Stimulated activated CD8-positive, alpha-beta memory T cell treated with anti-CD3 and anti-CD28 coated beads, Interleukin-7, amount 100 ng/mL, for 4 hours (primary cell): ENCODE data around the gene ZNF543.
"Not testable (repeated sequence)": the region's sequence is repeated elsewhere in the genome, so short reads cannot be mapped to it uniquely, and the experiment has no call there.

Source experiments
- DNase-seq, 2 donors: peaks; one replicate each; pipeline ENCODE4 v3.0.0-alpha.2; 2020; ENCODE audit warnings: low read depth in 2 of 2

The ZNF543 gene

DNA sequence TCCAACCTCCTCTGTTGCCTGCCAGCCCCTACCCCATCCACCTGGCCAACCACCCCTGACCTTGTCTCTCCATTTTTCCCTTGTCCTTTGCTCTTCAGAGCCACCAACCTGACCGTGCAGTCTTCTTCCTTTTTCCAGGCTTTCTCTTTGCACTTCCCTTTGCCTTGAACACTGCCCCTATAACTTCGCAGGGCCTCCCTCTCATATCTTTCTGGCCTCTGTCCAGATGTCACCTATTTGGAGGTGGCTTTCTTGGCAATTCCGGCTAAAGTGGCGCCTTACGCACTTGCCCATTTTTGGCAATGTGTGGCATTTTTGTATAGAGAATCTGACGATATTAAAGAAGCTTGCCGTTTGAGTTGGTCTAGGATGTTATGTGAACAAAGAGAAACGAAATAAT lies 844 bp downstream of the ZNF543 start:
- DNase-seq, result no peak

DNA sequence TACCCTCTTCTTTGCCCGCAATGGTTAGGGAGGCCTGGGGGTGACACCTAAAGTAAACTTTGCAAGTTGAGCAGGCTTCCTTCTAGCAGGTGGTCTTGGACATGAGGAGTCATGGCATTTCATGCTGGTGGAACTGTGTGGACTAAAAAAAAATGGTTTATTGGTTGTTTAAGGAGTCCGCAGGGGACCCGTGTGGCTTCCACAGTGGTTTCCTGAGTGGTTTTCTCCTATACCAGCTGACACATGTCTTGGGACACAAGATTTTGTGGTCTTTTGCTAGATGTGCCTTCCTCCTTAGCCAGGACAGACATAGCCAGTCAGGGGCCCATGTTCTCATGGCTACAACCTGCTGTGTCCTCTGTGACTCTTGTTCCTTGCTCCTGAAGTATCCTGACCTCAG lies 1.5 kb downstream of the ZNF543 start:
- no peak for DNase-seq

DNA sequence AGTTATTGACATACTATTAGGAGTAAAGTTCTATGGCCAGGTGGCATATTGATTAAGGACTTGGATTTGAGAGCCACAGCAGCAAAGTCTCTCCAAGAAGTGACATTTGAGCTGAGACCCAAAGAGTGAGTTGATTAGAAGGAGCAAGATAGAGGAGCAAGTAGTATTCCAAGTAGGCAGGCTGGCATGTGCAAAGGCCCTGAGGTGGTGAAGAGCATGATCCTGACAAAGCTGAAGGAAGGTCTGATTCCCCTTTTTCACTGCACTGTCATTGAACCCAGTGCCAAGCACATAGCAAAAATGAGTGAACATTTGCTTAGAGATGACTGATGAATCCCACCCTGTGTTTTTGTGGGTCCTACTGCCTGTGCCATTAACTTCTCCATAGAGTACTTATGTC lies 4.7 kb downstream of the ZNF543 start:
- DNase-seq, result no peak

DNA sequence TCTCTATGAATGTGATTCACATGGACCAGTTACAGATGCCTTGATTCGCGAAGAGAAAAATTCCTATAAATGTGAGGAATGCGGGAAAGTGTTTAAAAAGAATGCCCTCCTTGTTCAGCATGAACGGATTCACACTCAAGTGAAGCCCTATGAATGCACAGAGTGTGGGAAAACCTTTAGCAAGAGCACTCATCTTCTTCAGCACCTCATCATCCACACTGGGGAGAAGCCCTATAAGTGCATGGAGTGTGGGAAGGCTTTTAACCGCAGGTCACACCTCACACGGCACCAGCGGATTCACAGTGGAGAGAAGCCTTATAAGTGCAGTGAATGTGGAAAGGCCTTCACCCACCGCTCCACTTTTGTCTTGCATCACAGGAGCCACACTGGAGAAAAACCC lies 7.7 kb downstream of the ZNF543 start:
- DNase-seq, result no peak

DNA sequence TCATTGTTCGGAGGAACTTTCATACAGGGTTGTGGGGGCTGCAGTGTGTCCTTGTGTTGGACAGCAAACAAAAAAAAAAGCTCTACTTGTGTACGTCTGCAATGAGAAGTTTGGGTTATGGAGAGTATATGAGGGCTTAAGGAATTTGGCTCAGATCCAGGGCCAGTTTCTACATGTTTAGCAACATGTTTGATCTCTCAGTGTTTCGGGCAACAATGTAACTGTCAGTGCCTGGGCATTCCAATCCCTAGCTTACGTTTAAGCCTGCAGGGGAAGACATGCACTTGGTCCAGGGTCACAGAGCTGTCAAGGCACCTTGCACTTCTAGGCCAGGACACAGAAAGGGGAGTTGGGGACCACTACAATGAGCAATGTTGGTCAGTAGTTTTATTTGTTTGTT lies 13.9 kb downstream of the ZNF543 start:
- DNase-seq, result no peak

DNA sequence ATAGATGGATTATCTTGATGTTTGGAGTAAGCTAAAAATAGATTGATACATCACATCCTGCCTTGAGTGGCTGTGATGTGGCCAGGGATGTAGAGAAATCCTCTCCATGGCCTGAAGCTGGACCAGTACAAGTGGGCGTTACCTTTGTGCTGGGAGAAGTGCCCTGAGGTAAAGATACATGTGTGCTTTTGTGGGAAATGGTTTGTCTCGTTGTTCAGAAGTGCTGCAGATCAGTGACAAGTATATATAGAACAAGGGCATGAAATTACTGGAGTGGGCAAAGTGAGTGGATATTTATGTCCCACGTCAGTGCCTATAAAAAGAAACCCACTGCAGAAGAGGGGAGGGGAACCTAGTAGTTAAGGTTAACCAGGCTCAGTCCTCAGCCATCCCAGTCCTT lies 18.6 kb downstream of the ZNF543 start:
- no peak for DNase-seq

DNA sequence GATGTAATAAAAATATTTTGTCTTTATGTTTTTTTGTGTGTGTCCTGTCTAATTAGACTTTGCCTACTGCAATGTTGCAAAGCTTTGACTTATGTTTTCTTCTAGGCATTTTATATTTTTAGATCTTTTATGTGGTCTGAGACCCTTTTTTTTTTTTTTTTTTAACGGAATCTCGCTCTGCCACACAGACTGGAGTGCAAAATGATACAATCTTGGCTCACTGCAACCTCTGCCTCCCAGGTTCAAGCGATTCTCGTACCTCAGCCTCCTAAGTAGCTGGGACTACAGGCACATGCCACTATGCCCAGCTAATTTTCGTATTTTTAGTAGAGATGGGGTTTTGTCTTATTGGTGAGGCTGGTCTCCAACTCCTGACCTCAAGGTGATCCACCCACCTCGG lies 22.3 kb downstream of the ZNF543 start:
- DNase-seq, result no peak

DNA sequence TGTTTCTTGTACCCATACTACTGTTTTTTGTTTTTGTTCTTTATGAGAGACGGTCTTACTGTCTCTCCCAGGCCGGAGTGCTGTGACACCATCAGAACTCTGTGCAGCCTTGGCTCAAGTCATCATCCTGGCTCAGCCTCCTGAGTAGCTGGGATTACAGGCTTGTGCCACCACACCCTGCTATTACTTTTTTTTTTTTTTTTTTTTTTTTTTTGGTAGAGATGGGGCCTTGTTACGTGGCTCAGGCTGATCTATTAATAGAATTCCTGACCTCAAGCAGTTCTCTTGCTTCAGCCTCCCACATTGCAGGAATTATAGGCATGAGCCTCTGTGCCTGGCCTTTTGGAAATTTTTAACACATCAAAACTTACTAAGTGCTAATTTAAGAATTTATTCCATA lies 27.9 kb downstream of the ZNF543 start:
- no peak for DNase-seq

DNA sequence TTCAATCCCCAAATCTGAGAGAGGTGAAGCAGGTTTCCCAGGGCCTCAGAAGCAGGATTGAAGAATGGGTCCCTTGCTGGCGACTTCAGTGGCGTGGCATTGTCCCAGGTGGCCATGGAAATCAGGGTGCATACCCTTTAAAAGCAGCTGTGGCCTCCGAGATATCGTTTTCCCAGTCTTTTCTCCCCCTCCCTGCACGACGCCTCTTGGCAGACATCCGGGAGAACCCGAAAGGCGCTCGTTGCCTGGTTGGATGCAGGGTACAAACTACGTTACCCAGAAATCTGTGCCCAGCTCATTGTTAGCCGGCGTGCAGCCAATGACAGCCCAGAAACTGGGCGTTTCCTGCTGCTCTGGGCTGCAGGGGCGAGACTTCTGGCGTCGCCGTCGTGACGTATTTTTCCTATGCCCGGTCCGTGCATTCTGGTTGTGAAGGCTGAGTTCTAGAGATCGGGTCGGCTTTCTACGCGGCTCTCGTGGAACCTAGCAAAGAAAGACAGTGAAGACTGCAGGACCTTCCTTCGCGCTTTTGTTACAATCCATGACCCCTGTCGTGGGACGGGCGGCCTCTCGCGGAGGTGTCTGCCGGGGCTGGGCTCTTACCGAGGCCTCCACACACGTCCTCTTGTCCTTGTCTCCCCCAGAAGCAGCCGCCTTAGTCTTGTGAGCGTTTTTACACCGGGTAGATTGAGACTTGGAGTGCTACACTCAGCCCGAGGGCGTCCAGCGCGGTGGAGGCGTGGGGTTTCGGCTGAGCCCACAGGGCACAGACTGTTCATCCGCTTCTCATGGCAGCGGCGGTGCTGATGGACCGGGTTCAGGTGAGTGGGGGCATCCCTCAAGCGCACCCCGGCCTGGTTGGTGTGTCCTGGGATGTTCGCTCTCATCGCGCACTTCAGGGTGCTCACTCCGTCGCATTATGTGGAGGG lies 30.9 kb downstream of the ZNF543 start, which contains the start of gene ZNF304:
Gene ZNF304 (plus strand): TSS at position 395 of the 929 bp plus-strand sequence. CDS start 394 bp downstream, at position 789.
- DNase-seq, result peak; percentile 79 to 80

DNA sequence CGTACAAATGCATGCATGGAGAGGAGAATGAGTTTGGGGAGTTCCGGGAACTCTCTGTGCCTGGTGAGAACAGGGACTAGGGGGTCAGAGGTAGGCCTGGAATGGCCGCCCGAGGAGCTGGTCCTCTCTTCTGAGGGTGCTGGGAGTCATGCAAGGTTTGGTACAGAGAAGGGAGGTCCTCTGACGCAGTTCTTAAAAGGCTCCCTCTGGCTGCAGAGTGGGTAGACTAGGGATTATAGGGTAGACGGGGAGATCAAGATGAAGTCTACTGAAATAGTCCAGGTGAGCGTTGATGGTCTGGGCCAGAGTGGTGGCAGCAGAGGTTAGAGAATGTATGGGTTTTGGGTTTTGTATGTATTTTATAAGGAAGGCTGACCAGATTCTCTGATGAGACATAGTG lies 31.6 kb downstream of the ZNF543 start:
- no peak for DNase-seq

DNA sequence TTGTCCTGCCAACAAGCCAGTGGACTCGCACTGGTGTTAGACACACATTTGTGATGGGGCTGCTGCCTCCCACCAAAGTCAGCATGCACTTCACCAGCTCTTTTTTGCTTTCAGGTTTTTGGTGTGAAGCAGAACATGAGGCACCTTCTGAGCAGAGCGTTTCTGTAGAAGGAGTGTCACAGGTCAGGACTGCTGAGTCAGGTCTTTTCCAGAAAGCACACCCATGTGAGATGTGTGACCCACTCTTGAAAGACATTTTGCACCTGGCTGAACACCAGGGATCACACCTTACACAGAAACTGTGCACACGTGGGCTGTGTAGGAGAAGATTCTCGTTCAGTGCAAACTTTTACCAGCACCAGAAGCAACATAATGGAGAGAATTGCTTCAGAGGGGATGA lies 35.6 kb downstream of the ZNF543 start:
- DNase-seq, result no peak

DNA sequence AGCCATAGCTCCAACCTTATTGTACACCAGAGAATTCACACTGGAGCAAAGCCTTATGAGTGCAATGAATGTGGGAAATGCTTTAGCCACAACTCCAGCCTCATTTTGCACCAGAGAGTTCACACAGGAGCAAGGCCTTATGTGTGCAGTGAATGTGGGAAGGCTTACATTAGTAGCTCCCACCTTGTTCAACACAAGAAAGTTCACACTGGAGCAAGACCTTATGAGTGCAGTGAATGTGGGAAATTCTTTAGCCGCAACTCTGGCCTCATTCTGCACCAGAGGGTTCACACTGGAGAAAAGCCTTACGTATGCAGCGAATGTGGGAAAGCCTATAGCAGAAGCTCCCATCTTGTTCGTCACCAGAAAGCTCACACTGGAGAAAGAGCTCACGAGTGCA lies 37.1 kb downstream of the ZNF543 start:
- DNase-seq, result no peak

DNA sequence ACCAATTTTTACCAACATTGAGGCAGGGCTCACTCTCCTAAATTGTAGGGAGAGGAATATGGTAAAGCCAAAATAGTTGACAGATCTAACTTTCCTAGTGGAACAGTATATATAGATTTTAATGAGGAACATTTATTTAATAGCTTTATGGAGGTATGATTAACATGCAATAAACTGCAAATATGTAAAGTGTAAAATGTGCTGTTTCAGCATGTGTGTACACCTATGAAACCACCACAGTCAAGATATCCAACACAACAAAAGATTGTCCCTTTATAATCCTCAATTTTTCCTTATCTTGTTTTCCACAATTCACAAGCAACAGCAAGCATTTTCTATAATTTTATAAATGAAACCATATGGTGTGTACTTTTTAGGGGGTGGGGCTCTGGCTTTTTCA lies 39.0 kb downstream of the ZNF543 start:
- DNase-seq, result no peak

DNA sequence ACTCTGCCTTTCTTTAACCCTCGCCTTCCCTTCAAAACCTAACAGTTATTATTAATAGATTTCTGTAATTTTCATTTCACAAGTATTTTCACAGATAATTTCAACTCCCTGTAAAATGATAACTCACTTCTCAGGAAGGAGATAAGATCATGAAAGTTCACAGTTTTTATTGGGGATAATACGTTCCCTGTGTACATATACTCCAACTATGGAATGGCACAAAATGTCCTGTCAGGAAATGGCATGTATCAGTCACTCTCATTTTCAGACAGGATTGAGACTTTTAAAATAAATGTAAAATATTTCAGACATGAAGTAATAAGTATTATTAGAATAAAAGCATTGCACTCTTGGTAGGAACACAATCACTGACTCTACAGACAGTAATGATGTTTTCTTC lies 42.1 kb downstream of the ZNF543 start:
- no peak for DNase-seq

DNA sequence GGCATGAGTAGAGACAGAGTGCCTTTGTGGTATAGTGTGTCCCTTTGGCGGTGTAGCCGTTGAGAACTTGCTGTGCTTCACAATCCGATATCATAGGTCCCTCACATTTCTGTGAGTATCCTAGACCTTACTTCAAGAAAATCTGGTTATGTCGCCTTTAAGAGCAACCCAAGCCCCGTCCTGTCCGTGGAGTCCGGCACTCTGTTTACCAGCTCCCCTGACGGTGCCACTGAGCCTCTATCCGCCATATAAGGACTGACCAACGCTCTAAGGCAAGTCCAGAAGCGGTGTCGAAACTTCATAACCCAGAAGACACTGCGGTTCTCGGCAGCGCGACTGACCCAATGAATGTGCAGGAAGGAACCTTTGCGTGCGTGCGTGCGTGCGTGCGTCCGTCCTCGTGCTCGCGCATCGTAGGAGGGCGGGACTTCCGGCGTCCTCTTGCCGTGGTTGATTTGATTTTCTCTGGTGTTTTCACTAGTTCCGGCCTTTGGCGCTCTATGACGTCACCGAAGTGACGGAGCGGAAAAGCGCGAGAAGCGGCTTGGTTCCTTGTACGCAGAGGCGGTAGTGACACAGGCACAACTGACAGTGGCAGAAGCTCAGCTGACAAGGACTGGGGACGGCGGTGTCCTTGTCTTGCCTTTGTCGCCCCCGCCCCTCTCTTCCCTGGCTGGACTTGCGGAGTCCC lies 42.9 kb downstream of the ZNF543 start, which contains the start of the genes TRAPPC2B and ZNF547:
Gene TRAPPC2B (plus strand): TSS at position 555 of the 691 bp plus-strand sequence. CDS start 1,283 bp downstream, outside the sequence.
Gene ZNF547 (plus strand): TSS at position 555 of the 691 bp plus-strand sequence. CDS start 5,005 bp downstream, outside the sequence.
- DNase-seq, result peak; percentile 98

DNA sequence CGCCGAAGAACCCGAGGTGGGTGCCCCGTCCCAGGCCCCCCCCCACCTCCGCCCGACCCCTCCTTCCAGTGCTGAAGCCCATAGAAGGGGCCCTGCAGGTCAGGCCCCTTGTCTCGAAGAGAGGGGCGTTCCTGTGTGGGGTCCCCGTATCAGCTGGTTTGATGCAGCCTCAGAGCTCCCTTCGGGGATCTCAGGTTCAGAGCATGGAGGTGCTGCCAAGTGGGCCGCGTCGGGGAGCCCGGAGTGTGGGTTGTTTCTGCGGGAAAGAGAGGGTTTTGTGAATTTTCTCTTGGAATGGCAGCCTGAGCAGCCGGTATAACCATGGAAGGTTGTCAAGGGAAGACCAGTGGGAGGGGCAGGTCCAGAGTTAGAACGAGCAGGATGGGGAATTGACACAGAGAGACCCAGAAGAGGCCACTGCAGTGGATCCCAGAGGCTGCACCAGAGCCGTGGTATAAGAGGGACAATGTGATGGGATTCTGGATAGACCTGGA lies 43.5 kb downstream of the ZNF543 start:
- no peak for DNase-seq

DNA sequence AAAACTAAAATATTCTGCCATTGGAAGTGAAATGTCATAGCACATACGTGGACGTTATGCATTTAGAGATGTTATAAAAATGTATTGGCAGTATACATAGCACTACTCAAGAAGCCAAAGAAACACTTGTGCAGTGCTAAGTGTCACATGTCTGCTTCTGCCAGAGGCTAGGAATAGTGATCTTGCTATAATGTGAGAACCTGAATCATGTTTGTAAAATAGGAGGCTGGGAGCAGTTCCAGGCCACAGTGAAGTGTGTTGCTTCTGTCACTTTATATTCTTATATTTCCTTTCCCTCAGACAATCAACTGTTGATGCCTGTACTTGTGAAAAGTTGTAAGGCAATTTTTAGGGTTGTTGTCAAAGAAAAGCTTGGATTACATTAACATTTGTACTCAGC lies 46.5 kb downstream of the ZNF543 start:
- no peak for DNase-seq

DNA sequence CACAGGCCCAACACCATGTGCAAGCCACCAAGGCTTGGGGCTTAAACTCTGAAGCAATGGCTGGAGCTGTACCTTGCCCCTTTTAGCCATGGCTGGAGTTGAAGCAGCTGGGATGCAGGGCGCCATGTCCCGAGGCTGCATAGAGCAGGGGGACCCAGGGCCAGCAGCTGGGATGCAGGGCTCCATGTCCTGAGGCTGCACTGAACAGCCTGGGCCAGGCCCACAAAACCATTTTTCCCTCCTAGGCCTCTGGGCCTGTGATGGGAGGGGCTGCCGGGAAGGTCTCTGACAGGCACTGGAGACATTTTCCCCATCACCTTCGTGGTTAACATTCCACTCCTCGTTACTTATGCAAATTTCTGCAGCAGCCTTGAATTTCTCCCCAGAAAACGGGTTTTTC lies 53.9 kb downstream of the ZNF543 start:
- no peak for DNase-seq

DNA sequence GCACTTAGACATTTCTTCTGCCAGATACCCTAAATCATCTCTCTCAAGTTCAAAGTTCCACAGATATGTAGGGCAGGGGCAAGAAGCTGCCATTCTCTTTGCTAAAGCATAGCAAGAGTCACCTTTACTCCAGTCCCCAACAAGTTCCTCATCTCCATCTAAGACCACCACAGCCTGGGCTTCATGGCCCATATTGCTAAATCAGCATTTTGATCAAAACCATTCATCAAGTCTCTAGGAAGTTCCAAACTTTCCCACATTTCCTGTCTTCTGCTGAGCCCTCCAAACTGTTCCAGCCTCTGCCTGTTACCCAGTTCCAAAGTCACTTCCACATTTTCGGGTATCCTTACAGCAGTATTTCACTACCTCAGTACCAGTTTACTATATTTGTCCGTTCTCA lies 54.4 kb downstream of the ZNF543 start:
- DNase-seq, result not testable (repeated sequence)

DNA sequence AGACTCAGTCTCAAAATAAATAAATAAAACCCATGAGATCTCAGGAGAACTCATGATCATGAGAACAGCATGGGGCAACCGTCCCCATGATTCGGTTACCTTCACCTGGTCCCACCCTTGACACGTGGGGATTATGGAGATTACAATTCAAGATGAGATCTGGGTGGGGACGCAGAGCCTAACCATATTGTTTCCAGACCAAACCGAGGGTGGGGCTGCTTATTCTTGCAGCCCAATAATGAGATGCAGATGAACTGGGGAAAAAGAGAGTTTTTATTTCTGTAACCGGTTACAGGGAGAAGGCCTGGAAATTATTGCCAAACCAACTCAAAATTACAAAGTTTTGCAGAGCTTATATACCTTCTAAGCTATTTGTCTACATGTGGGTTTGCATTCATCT lies 55.9 kb downstream of the ZNF543 start:
- no peak for DNase-seq

DNA sequence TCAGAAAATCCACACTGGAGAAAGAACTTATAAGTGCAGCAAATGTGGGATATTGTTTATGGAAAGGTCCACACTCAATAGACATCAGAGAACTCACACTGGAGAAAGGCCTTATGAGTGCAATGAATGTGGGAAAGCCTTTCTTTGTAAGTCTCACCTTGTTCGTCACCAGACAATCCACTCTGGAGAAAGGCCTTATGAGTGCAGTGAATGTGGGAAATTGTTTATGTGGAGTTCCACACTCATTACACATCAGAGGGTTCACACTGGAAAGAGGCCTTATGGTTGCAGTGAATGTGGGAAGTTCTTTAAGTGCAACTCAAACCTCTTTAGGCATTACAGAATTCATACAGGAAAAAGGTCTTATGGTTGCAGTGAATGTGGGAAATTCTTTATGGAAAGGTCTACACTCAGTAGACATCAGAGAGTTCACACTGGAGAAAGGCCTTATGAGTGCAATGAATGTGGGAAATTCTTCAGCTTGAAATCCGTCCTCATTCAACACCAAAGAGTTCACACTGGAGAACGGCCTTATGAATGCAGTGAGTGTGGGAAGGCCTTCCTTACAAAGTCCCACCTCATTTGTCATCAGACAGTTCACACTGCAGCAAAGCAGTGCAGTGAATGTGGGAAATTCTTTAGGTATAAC lies 57.4 kb downstream of the ZNF543 start:
- no peak for DNase-seq
